ENCODE measurements around the gene GABBR2. TPM values are rescaled to one million over a fixed set of nuclear protein-coding genes. Genes with fewer than 3 reads are reported as not detected.

The GABBR2 gene
- total and polyA plus RNA-seq, 9 of the 15 experiments (the other 6 are each of a cell fraction or from before 2014, with no cell fraction given), result 0.15 to 1.9 (median 0.32) TPM

- Histone ChIP-seq H3K27ac (ENCODE audit: extremely low read depth, low read depth, low read length) (no peak overlapping the region), H3K27me3 (ENCODE audit: control insufficient read depth in 2 of 2, insufficient read depth in 2 of 2, low read length in 2 of 2) (no peaks in the 10 kb centered on the region), H3K79me2 (ENCODE audit: control insufficient read depth, insufficient read depth, low read length) (no peaks in the 10 kb centered on the region), H3K9me1 (ENCODE audit: control insufficient read depth, insufficient read depth, low read length) (no peaks in the 10 kb centered on the region), H3K9me3 (replicated peaks; ENCODE audit: control insufficient read depth, insufficient read depth, low read depth, low read length) (peaks cover 12% of the 10 kb centered on the region), H3K36me3 (ENCODE audit: control insufficient read depth, insufficient read depth, low read length) (no peaks in the 10 kb centered on the region; the same call in 2 of the 3 replicates), H3K4me1 (replicated peaks in 1 of 2; ENCODE audit: control insufficient read depth in 2 of 2, insufficient read depth in 2 of 2, low read length in 2 of 2) (peaks cover 23 to 44% of the 10 kb centered on the region in 2 experiments), H4K20me1 (replicated peaks; ENCODE audit: control insufficient read depth, insufficient read depth, low read length) (no peaks in the 10 kb centered on the region), H3K4me2 (ENCODE audit: insufficient read depth, low read length) (no peak overlapping the region), H3K9ac (ENCODE audit: insufficient read depth in 1 of 2, low read depth in 2 of 2, low read length in 2 of 2) (no peak overlapping the region), H3K4me3 (no peak overlapping the region), H2AFZ (ENCODE audit: low read depth, low read length) (0 out of 2 replicates have a peak overlapping the region, but pooled peaks have one; percentile 5)
- CTCF ChIA-PET (ENCODE audit: low intra/inter-chr PET ratio), result no interaction called here
- ATAC-seq (no peak), FAIRE-seq (peak; percentile 32), DNase-seq (ENCODE audit: extremely low read depth in 1 of 4, low spot score in 3 of 4) (no peak)
- WGBS (ENCODE audit: insufficient coverage, low coverage, missing lambda C conversion rate), result 83% methylated on average over 3 of the region's 3 CpGs
- intact Hi-C loops (cut with micrococcal nuclease), result no loop called here
- POLR2A ChIA-PET, result interaction anchor here (1.6 kb wide), 1 partner anchor 241 kb away, joined by 3 read pairs; no protein-coding TSS in a partner anchor
- in situ Hi-C loops (cut with MboI), result no loop called here
- TF ChIP-seq DDX20 (tag; IDR thresholded peaks at IDR 0.05; ENCODE audit: low read depth) (no peak), LCOR (CRISPR knock-in tag; IDR thresholded peaks at IDR 0.05) (no peak), ZNF699 (CRISPR knock-in tag; IDR thresholded peaks at IDR 0.05; ENCODE audit: insufficient replicate concordance) (no peak), ZNF609 (CRISPR knock-in tag; IDR thresholded peaks at IDR 0.05; ENCODE audit: borderline replicate concordance) (no peak), TEAD4 (IDR thresholded peaks at IDR 0.05; ENCODE audit: low read length) (no peak), TEAD4 (CRISPR knock-in tag; IDR thresholded peaks at IDR 0.05; ENCODE audit: borderline replicate concordance) (no peak), EWSR1 (IDR thresholded peaks at IDR 0.05; ENCODE audit: borderline replicate concordance, low read depth, partially characterized antibody) (no peak), ZNF408 (CRISPR knock-in tag; IDR thresholded peaks at IDR 0.05; ENCODE audit: low read depth) (no peak), ILK (tag; IDR thresholded peaks at IDR 0.05; ENCODE audit: borderline replicate concordance, low read depth) (no peak), THAP12 (CRISPR knock-in tag; IDR thresholded peaks at IDR 0.05) (no peak)
- TF ChIP-seq, protein P1, sequence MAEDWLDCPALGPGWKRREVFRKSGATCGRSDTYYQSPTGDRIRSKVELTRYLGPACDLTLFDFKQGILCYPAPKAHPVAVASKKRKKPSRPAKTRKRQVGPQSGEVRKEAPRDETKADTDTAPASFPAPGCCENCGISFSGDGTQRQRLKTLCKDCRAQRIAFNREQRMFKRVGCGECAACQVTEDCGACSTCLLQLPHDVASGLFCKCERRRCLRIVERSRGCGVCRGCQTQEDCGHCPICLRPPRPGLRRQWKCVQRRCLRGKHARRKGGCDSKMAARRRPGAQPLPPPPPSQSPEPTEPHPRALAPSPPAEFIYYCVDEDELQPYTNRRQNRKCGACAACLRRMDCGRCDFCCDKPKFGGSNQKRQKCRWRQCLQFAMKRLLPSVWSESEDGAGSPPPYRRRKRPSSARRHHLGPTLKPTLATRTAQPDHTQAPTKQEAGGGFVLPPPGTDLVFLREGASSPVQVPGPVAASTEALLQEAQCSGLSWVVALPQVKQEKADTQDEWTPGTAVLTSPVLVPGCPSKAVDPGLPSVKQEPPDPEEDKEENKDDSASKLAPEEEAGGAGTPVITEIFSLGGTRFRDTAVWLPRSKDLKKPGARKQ (CRISPR knock-in tag; IDR thresholded peaks at IDR 0.05), result no peak
- no TSS peak for BruUV-seq (replicated peaks)
Measured at GRCh38 chr9:98334796-98335195, 373.9 kb downstream of the GABBR2 start.

Measured in K562 (cell line).